Progenitor cell of endocrine pancreas (in vitro differentiated cells): ENCODE measurements around the gene PLCD3. TPM values are rescaled to one million over a fixed set of nuclear protein-coding genes. Genes with fewer than 3 reads are reported as not detected.

Experiments
- DNase-seq: peaks from one replicate; pipeline ENCODE4 v3.0.0; 2021; ENCODE audit warnings: low spot score; ENCODE audit not compliant: unreplicated experiment
- H3K27ac Mint-ChIP-seq: 2 replicates; pipeline ENCODE4 v1.8.0; 2021; ENCODE audit warnings: mild to moderate bottlenecking, moderate library complexity, mixed read lengths
- H3K27me3 Mint-ChIP-seq: 2 replicates; pipeline ENCODE4 v1.8.0; 2021; ENCODE audit warnings: mixed read lengths
- H3K36me3 Mint-ChIP-seq: 2 replicates; pipeline ENCODE4 v1.8.0; 2022; ENCODE audit warnings: mixed read lengths; ENCODE audit not compliant: insufficient read depth
- H3K4me1 Mint-ChIP-seq: 2 replicates; pipeline ENCODE4 v1.8.0; 2021; ENCODE audit warnings: low read depth, mixed read lengths
- H3K4me3 Mint-ChIP-seq: 2 replicates; pipeline ENCODE4 v1.8.0; 2021; ENCODE audit warnings: low read depth, mild to moderate bottlenecking, moderate library complexity, mixed read lengths
- H3K9me3 Mint-ChIP-seq: 2 replicates; pipeline ENCODE4 v1.8.0; 2021; ENCODE audit warnings: low read depth, mixed read lengths
- CTCF ChIP-seq: fragments of 200-600 bp; sonication (generic); IDR thresholded peaks from one replicate; pipeline ENCODE4 v1.5.0; 2021; ENCODE audit warnings: antibody characterized with exemption, mild to moderate bottlenecking; ENCODE audit not compliant: unreplicated experiment
- total RNA-seq: library from RNA; stranded (reverse); gene quantifications from 2 replicates; pipeline ENCODE4 v1.2.1, GENCODE V29; 2021

Gene PLCD3
- total RNA-seq, 1 donor from 2014 or later, result 26.7 TPM

- Mint-ChIP-seq H3K4me3 (peak within 1 kb of the TSS; percentile 75), H3K9me3 (no peaks in the 10 kb centered on the region), H3K27ac (peak within 1 kb of the TSS; percentile 86), H3K4me1 (peaks cover 3% of the 10 kb centered on the region), H3K27me3 (no peaks in the 10 kb centered on the region), H3K36me3 (peaks cover 2% of the 10 kb centered on the region)
- TF ChIP-seq CTCF, result peak; percentile 100
- DNase-seq, result peak; percentile 96
Observed at GRCh38 chr17:45135192-45135977, 3.1 kb upstream of the PLCD3 start, which contains the start of gene ACBD4. Gene ACBD4 (plus strand): TSS chr17:45135687. CDS start chr17:45136145, 458 bp downstream.

GRCh38 chr17:45132572-45133463, 503 bp upstream of the PLCD3 start:
- TF ChIP-seq CTCF, result peak; percentile 59
- Mint-ChIP-seq H3K4me3 (peak overlapping the region; percentile 72), H3K4me1 (peaks cover 6% of the 10 kb centered on the region), H3K9me3 (no peaks in the 10 kb centered on the region), H3K36me3 (peaks cover 2% of the 10 kb centered on the region), H3K27ac (peak overlapping the region; percentile 91), H3K27me3 (no peaks in the 10 kb centered on the region)
- DNase-seq, result peak; percentile 67

GRCh38 chr17:45131616-45132319, 547 bp downstream of the PLCD3 start:
- H3K9me3 Mint-ChIP-seq, result no peaks in the 10 kb centered on the region
- peak; percentile 71 for DNase-seq
- H3K4me3 Mint-ChIP-seq, result peak overlapping the region; percentile 74
- H3K4me1 Mint-ChIP-seq, result peaks cover 15% of the 10 kb centered on the region
- H3K36me3 Mint-ChIP-seq, result peaks cover 2% of the 10 kb centered on the region
- H3K27me3 Mint-ChIP-seq, result no peaks in the 10 kb centered on the region
- TF ChIP-seq CTCF, result peak; percentile 95
- H3K27ac Mint-ChIP-seq, result peak overlapping the region; percentile 49

- peaks cover 14% of the 10 kb centered on the region for H3K4me1 Mint-ChIP-seq
- peaks cover 2% of the 10 kb centered on the region for H3K36me3 Mint-ChIP-seq
- no peaks in the 10 kb centered on the region for H3K27me3 Mint-ChIP-seq
- DNase-seq, result no peak
- H3K9me3 Mint-ChIP-seq, result no peaks in the 10 kb centered on the region
- TF ChIP-seq CTCF, result no peak
- H3K27ac Mint-ChIP-seq, result peak overlapping the region; percentile 49
- H3K4me3 Mint-ChIP-seq, result peak overlapping the region; percentile 74
Observed at GRCh38 chr17:45130681-45131615, 1.4 kb downstream of the PLCD3 start.
